Measurements from ENCODE around the gene TOR4A. TPM values are rescaled to one million over a fixed set of nuclear protein-coding genes. Genes with fewer than 3 reads are reported as not detected.

Gene TOR4A
- total RNA-seq, 2 donors from 2014 or later, result 2.1 to 4.0 TPM

GRCh38 chr9:137294091-137294680 lies 16.7 kb downstream of the TOR4A start:
- Mint-ChIP-seq H3K36me3 (ENCODE audit: low read depth) (peaks cover 2% of the 10 kb centered on the region), H3K4me1 (peaks cover 5% of the 10 kb centered on the region), H3K4me3 (no peak overlapping the region), H3K27me3 (peaks cover 33% of the 10 kb centered on the region), H3K27ac (no peak overlapping the region)
- ATAC-seq, result peak; percentile 45
- DNase-seq, result no peak
- no peaks in the 10 kb centered on the region for H3K9me3 ChIP-seq (ENCODE audit: control insufficient read depth, low read length, poor library complexity, severe bottlenecking)

GRCh38 chr9:137294681-137295237 lies 17.2 kb downstream of the TOR4A start:
- Mint-ChIP-seq H3K4me1 (peaks cover 5% of the 10 kb centered on the region), H3K4me3 (peak overlapping the region; percentile 7), H3K27me3 (peaks cover 34% of the 10 kb centered on the region), H3K36me3 (ENCODE audit: low read depth) (peaks cover 2% of the 10 kb centered on the region), H3K27ac (no peak overlapping the region)
- H3K9me3 ChIP-seq (ENCODE audit: control insufficient read depth, low read length, poor library complexity, severe bottlenecking), result no peaks in the 10 kb centered on the region
- ATAC-seq (peak; percentile 24), DNase-seq (peak in 1 of 3 donors; percentile 9)

- peak; percentile 29 to 50 (median 46) for DNase-seq
- Mint-ChIP-seq H3K4me1 (peaks cover 5% of the 10 kb centered on the region), H3K36me3 (ENCODE audit: low read depth) (peaks cover 2% of the 10 kb centered on the region), H3K4me3 (peak overlapping the region; percentile 7), H3K27me3 (peaks cover 34% of the 10 kb centered on the region), H3K27ac (no peak overlapping the region)
- ATAC-seq, result peak; percentile 91
- H3K9me3 ChIP-seq (ENCODE audit: control insufficient read depth, low read length, poor library complexity, severe bottlenecking), result no peaks in the 10 kb centered on the region
Observed at GRCh38 chr9:137295238-137295811, 17.8 kb downstream of the TOR4A start.

- peak overlapping the region; percentile 79 for H3K4me3 Mint-ChIP-seq
- H3K36me3 Mint-ChIP-seq (ENCODE audit: low read depth), result peaks cover 2% of the 10 kb centered on the region
- peak in 1 of 3 donors; percentile 11 for DNase-seq
- peaks cover 7% of the 10 kb centered on the region for H3K4me1 Mint-ChIP-seq
- no peak overlapping the region for H3K27ac Mint-ChIP-seq
- peaks cover 34% of the 10 kb centered on the region for H3K27me3 Mint-ChIP-seq
- peak; percentile 22 for ATAC-seq
- no peaks in the 10 kb centered on the region for H3K9me3 ChIP-seq (ENCODE audit: control insufficient read depth, low read length, poor library complexity, severe bottlenecking)
Observed at GRCh38 chr9:137295849-137296669, 18.5 kb downstream of the TOR4A start.

- peaks cover 7% of the 10 kb centered on the region for H3K4me1 Mint-ChIP-seq
- DNase-seq (no peak), ATAC-seq (no peak)
- peaks cover 2% of the 10 kb centered on the region for H3K36me3 Mint-ChIP-seq (ENCODE audit: low read depth)
- H3K27me3 Mint-ChIP-seq, result peaks cover 34% of the 10 kb centered on the region
- H3K27ac Mint-ChIP-seq, result no peak overlapping the region
- peak overlapping the region; percentile 79 for H3K4me3 Mint-ChIP-seq
- no peaks in the 10 kb centered on the region for H3K9me3 ChIP-seq (ENCODE audit: control insufficient read depth, low read length, poor library complexity, severe bottlenecking)
Observed at GRCh38 chr9:137296670-137297664, 19.4 kb downstream of the TOR4A start.

GRCh38 chr9:137297966-137298365 lies 20.4 kb downstream of the TOR4A start:
- peaks cover 34% of the 10 kb centered on the region for H3K27me3 Mint-ChIP-seq
- no peak overlapping the region for H3K27ac Mint-ChIP-seq
- H3K4me1 Mint-ChIP-seq, result peaks cover 7% of the 10 kb centered on the region
- ATAC-seq, result no peak
- H3K36me3 Mint-ChIP-seq (ENCODE audit: low read depth), result peaks cover 2% of the 10 kb centered on the region
- H3K9me3 ChIP-seq (ENCODE audit: control insufficient read depth, low read length, poor library complexity, severe bottlenecking), result no peaks in the 10 kb centered on the region
- H3K4me3 Mint-ChIP-seq, result no peak overlapping the region
- no peak for DNase-seq

- no peak for DNase-seq
- H3K4me3 Mint-ChIP-seq, result no peak overlapping the region
- ATAC-seq, result no peak
- H3K4me1 Mint-ChIP-seq, result peaks cover 7% of the 10 kb centered on the region
- peaks cover 2% of the 10 kb centered on the region for H3K36me3 Mint-ChIP-seq (ENCODE audit: low read depth)
- peaks cover 27% of the 10 kb centered on the region for H3K27me3 Mint-ChIP-seq
- H3K9me3 ChIP-seq (ENCODE audit: control insufficient read depth, low read length, poor library complexity, severe bottlenecking), result no peaks in the 10 kb centered on the region
- H3K27ac Mint-ChIP-seq, result no peak overlapping the region
Observed at GRCh38 chr9:137298401-137299202, 21.1 kb downstream of the TOR4A start.

- H3K4me1 Mint-ChIP-seq, result peaks cover 7% of the 10 kb centered on the region
- H3K9me3 ChIP-seq (ENCODE audit: control insufficient read depth, low read length, poor library complexity, severe bottlenecking), result no peaks in the 10 kb centered on the region
- H3K27ac Mint-ChIP-seq, result no peak overlapping the region
- peaks cover 23% of the 10 kb centered on the region for H3K27me3 Mint-ChIP-seq
- ATAC-seq (no peak), DNase-seq (no peak)
- peaks cover 2% of the 10 kb centered on the region for H3K36me3 Mint-ChIP-seq (ENCODE audit: low read depth)
- no peak overlapping the region for H3K4me3 Mint-ChIP-seq
Observed at GRCh38 chr9:137299203-137299565, 21.7 kb downstream of the TOR4A start.

GRCh38 chr9:137299938-137300337 lies 22.4 kb downstream of the TOR4A start:
- Mint-ChIP-seq H3K27me3 (peaks cover 17% of the 10 kb centered on the region), H3K27ac (peak overlapping the region; percentile 60), H3K4me1 (peaks cover 7% of the 10 kb centered on the region), H3K4me3 (peak overlapping the region; percentile 49), H3K36me3 (ENCODE audit: low read depth) (peaks cover 2% of the 10 kb centered on the region)
- DNase-seq (no peak), ATAC-seq (no peak)
- no peaks in the 10 kb centered on the region for H3K9me3 ChIP-seq (ENCODE audit: control insufficient read depth, low read length, poor library complexity, severe bottlenecking)

GRCh38 chr9:137300567-137301080 lies 23.1 kb downstream of the TOR4A start:
- Mint-ChIP-seq H3K36me3 (ENCODE audit: low read depth) (peaks cover 2% of the 10 kb centered on the region), H3K27me3 (peaks cover 17% of the 10 kb centered on the region), H3K27ac (no peak overlapping the region), H3K4me3 (peak overlapping the region; percentile 81), H3K4me1 (peaks cover 7% of the 10 kb centered on the region)
- no peak for DNase-seq
- no peak for ATAC-seq
- no peaks in the 10 kb centered on the region for H3K9me3 ChIP-seq (ENCODE audit: control insufficient read depth, low read length, poor library complexity, severe bottlenecking)

GRCh38 chr9:137301081-137301947 lies 23.8 kb downstream of the TOR4A start:
- Mint-ChIP-seq H3K27ac (no peak overlapping the region), H3K4me1 (peaks cover 7% of the 10 kb centered on the region), H3K27me3 (peaks cover 16% of the 10 kb centered on the region), H3K36me3 (ENCODE audit: low read depth) (peaks cover 2% of the 10 kb centered on the region), H3K4me3 (peak overlapping the region; percentile 81)
- no peaks in the 10 kb centered on the region for H3K9me3 ChIP-seq (ENCODE audit: control insufficient read depth, low read length, poor library complexity, severe bottlenecking)
- ATAC-seq (peak; percentile 14), DNase-seq (peak in 1 of 3 donors; percentile 12)
